ENCODE data around the gene RIN1. TPM values are rescaled to one million over a fixed set of nuclear protein-coding genes. Genes with fewer than 3 reads are reported as not detected.

The RIN1 gene
- total and polyA plus RNA-seq, 9 of the 15 experiments (the other 6 are each of a cell fraction or from before 2014, with no cell fraction given), result 0.01 to 1.2 (median 0.45) TPM; not detected in 1

- intact Hi-C loops (cut with micrococcal nuclease) (no loop called here), in situ Hi-C loops (cut with MboI) (no loop called here)
- ChIA-PET POLR2A (interaction anchor here (0.6 to 1.0 kb wide), 2 partner anchors 15 to 17 kb away, joined by 3 read pairs; no protein-coding TSS in a partner anchor), CTCF (ENCODE audit: low intra/inter-chr PET ratio) (no interaction called here)
- H2AFZ ChIP-seq (ENCODE audit: low read depth, low read length), result no peak overlapping the region
- no peaks in the 10 kb centered on the region for H3K27me3 ChIP-seq (ENCODE audit: control insufficient read depth in 2 of 2, insufficient read depth in 2 of 2, low read length in 2 of 2)
- no peak for ATAC-seq
- H3K79me2 ChIP-seq (ENCODE audit: control insufficient read depth, insufficient read depth, low read length), result no peaks in the 10 kb centered on the region
- 19% methylated on average over 3 of the region's 3 CpGs for WGBS (ENCODE audit: insufficient coverage, low coverage, missing lambda C conversion rate)
- H3K27ac ChIP-seq (ENCODE audit: extremely low read depth, low read depth, low read length), result no peak overlapping the region
- no peak for DNase-seq (ENCODE audit: extremely low read depth in 1 of 4, low spot score in 3 of 4)
- H3K36me3 ChIP-seq (ENCODE audit: control insufficient read depth, insufficient read depth, low read length), result no peaks in the 10 kb centered on the region
- no peaks in the 10 kb centered on the region for H4K20me1 ChIP-seq (replicated peaks; ENCODE audit: control insufficient read depth, insufficient read depth, low read length)
- H3K4me2 ChIP-seq (ENCODE audit: insufficient read depth, low read length), result no peak overlapping the region
- BruUV-seq (replicated peaks), result no TSS peak
- no peaks in the 10 kb centered on the region for H3K9me1 ChIP-seq (ENCODE audit: control insufficient read depth, insufficient read depth, low read length)
- H3K4me1 ChIP-seq (replicated peaks in 1 of 2; ENCODE audit: control insufficient read depth in 2 of 2, insufficient read depth in 2 of 2, low read length in 2 of 2), result peaks cover 0 to 52% of the 10 kb centered on the region in 2 experiments; a peak in 3 of 5 replicates
- no peak overlapping the region for H3K9ac ChIP-seq (ENCODE audit: insufficient read depth in 1 of 2, low read depth in 2 of 2, low read length in 2 of 2)
- no peaks in the 10 kb centered on the region for H3K9me3 ChIP-seq (replicated peaks; ENCODE audit: control insufficient read depth, insufficient read depth, low read depth, low read length)
- no peak for TF ChIP-seq ZBTB12 (CRISPR knock-in tag; IDR thresholded peaks at IDR 0.05)
- no peak for TF ChIP-seq ZNF395 (CRISPR knock-in tag; IDR thresholded peaks at IDR 0.05)
- TF ChIP-seq FOXM1 (IDR thresholded peaks at IDR 0.05; ENCODE audit: low read depth), result no peak
- TF ChIP-seq FOXM1 (CRISPR knock-in tag; IDR thresholded peaks at IDR 0.05; ENCODE audit: low read depth), result no peak
- no peak for TF ChIP-seq CHD7 (IDR thresholded peaks at IDR 0.05; ENCODE audit: low read depth, low read length)
- H3K4me3 ChIP-seq, result no peak overlapping the region
- no peak for FAIRE-seq
These were observed 17.6 kb downstream of the RIN1 start for GRCh38 chr11:66318600-66318970.

Data from K562 (cell line).